Superior temporal gyrus (tissue), 1 donor: ENCODE measurements around the gene NFIA.
"Not testable (repeated sequence)": the region's sequence is repeated elsewhere in the genome, so short reads cannot be mapped to it uniquely, and the experiment has no call there.

ENCODE experiments used
- DNase-seq: peaks from one replicate; pipeline ENCODE4 v3.0.0-alpha.2; 2016; ENCODE audit errors: extremely low spot score

Gene NFIA

DNA sequence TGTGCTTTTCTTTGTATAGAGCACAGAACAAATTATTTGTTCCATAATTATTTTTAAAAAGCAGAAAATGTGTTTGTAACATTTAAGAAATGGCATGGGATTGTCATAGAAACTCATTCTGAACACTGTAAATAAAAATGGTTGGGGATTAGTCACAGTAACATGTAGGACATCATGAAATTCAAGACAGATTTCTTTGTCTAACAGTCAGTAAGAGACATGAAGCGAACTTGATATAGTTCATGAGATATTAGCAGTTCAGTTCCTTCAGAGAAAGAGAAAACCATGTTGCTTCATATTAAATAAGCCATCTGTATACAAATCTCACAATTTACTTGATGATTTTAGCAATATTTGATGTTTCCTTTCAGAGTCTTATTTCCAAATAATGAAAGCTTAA is 19.7 kb downstream of the NFIA start:
- DNase-seq, result peak; percentile 75

DNA sequence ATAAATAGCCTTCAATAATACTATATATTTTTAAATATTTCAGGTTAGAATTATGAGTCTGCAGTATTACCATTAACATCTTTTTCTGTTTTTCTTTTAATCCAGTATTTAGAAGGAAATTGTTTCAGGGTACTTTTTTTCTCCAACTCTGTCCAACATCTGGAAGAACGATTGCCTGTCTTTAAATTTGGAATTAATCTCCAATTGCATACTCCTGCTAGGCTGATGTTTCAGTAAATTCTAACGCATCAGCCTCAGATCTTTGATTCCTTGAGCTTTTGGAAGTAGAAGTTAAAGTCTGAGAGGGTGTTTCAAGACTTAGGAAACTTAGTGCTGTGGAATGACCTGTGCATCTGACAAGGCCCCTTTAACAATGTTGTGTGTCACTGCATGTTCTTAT is 20.3 kb downstream of the NFIA start:
- DNase-seq, result no peak

DNA sequence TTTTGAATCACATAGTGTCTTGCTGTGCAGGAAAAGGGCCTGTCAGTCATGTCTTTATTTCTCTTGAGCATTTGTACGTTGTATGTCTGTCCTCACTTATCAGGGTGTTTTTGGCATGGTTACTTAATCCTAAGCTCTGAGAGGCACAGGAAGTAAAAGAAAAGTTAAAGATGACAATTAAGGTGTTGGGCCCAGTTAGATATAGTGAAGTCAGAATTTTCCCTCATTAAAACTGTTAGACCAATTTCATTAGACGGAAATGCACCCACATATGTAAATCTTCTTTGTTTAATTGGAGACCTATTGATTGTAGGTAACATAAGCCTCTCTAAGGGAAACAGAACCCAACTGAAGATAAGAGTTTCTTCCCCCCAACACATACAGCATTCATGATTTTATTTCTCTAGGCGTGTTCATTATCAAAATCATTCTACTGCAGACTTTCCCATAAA is 21.9 kb downstream of the NFIA start:
- peak; percentile 56 for DNase-seq

DNA sequence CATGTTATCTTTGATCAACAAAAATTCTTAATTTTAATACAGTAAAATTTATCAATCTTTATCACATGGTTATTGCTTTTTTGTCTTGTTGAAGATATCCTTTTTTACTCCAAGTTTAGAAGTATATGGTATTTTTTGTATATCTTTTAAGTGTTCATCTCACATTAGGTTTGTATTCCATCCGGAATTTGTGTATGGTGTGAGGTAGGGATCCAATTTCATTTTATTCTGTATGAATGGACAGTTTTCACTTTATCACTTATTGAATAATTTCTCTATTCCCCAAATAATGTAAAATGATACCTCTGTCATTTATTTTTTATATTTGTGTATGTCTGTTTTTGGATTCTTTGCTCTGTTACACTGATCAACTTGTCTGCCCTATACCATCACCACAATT is 25.3 kb downstream of the NFIA start:
- DNase-seq, result no peak

DNA sequence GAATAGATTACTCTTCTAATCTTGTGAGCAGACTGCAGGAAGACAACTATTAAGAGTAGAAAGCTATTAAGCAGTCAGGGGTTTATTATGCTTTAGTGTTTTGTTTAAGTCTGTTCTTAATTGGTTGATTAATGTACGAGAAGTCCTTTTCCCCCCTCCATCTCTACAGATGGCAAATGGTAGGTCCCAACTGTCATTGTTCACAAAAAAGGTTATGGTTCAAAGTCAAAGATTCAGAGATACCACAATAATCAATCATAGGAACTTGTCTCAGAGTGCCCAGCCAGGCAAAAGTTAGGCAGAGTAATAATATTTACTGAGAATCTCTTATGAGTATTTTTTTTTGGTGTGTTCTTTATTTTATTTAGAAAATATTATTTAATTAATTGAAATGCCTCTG is 26.8 kb downstream of the NFIA start:
- DNase-seq, result no peak

DNA sequence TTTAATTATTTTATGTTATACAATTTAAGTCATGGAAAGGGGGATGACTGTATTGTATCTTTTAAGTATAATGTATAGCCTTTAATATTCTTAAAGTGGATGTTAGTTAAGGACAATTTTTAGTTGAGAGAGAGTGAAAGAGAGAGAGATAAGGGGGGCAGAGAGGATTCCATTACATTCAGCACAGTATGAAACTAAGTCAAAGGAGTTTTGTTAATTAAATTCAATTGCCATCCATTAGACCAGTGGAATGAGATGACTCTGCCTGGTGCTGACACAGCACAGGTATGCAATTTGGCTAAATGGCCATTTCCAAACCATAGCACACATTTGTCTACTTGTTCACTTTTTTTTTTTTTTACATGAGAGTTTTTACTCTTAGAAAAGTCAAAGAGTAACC is 27.5 kb downstream of the NFIA start:
- DNase-seq, result no peak

DNA sequence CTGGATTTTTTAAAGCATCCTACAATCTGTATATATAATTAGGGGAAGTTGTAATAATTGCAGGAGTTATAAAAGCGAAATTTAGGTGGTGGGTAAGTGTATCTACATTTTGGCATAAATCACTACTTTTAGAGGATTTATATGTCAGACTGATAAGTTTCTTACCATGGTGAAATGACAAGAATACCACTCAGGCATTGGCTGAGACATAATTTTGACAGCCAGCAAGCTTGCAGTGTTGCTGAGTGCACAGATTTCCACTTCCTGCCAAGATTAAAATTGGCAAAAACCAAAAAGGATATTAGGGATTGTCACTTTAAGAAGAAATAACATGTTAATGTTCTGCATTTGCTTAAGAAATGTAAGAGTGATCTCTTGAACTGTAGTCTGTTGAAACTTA is 28.2 kb downstream of the NFIA start:
- DNase-seq, result peak; percentile 38

DNA sequence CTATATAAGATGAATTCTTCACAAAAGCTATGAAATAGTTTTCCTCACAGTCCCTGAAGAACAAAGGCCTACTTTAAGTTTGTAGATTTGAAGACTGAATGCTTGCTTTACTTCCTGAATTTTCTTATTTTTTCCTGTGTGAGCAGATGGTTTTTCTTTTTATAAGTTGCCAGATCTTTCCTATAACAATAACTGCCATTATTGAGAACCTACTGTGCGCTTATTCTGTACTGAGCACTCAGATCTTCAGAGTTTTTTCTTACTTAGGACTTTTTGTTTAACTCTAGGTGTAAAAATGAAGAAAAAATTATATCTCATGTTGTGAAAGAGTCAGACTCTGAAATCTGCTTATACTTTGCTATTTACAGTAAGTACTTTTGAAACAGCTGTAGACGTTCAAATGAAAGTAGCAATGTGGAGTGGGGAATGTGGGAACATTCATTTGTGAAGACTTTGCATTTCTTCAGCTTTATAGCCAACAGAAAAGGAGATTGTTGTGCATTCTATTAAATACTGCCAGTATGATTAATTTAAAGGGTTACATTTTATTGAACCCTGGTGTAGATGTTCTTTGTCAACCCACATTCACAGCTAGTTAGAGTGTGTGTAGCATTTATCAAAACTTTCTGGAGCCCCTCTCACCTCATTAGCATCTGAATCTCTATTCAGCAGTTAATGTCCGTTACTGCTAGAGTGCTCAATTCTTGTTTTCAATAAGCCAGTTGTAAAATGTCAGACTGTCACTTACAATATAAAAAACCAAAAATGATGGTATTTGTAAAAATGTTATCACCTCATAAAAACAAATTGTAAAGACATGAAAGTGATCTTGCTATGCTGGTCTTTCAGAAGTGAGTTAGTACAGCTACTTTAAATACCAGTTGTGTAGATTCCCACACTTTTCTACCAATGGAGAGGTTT is 29.0 kb downstream of the NFIA start:
- peak; percentile 33 for DNase-seq

DNA sequence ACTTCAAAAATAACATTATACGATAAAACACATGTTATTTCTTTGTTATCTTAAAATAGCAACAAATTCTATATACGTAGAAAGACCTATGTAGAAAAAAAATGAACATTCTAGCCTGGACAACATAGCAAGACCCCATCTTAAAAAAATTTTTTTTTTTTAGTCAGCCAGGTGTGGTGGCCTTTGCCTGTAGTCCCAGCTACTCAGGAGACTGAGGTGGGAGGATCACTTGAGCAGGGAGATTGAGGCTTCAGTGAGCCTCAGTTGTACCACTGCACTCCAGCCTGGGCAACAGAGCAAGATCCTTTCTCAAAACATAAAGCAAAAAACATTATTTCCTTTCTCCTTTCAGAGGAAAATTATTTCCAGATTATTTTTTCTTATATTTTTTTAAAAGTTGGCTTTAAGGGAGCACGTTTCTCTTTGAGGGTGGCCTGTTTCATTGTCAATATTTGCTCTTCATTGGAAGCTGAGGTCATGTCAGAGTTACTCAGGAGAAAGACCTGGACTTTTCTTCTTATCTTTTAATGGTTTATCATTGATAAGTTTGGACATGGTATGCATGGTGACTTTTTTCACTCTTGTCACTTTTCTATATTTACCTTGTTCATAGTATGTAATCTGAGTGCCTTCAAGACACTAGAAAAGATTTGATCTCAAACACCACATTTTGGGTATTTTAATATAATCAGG is 32.0 kb downstream of the NFIA start:
- DNase-seq, result no peak

DNA sequence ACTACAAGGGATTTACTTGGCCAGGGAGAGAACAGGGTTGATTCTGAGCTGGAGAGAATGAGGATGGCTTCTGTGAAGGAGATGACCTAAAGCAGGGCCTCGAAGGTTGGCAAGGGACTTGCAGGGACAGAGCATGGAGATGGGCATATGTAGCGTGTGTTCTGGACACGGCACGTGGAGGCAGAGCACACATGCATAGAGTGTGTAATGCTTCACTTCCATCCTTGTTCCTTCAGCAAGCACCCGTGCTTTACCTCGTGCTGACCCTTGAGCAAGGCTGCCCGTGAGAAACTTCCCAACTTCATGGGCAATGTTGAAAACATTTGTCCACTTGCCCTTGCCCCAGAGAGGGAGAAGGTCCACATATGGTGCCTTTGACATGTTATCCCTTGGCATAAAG is 33.1 kb downstream of the NFIA start:
- DNase-seq, result no peak

DNA sequence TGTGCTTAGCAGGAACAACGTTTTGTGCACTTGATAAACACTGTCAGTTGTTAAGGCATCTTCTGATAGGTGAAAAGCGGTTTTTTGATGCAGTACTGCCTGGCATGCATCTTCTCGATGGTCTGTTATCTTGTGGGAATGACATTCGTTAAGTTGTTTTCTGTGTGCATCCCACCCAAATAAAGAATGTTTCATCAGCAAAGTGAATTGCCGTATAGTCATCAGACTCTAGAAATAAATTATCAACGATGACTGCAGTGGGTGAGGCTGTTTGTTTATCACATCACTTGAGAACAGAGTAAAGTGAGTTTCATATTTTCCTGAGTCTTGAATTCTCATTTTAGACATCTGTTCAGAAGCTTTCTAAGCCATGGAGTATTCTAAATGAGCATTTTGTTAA is 34.1 kb downstream of the NFIA start:
- peak; percentile 40 for DNase-seq

DNA sequence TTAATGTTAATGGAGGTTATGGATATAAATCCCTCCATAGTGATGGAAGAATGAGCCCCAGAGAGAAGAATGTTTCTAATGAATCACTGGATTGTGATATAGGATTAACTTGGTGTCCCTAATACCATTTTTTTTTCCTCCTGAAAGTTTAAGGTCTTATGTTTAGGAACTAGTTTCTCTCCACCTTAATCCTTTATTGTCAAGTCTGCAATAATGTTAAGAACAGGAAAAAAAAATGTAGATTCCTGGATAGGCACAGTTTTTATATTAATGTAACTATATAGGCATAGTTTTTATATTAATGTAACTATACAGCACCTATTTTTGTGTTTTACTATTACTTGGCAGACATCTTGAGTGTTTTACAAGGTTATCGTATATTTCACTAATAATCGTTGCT is 34.9 kb downstream of the NFIA start:
- no peak for DNase-seq

DNA sequence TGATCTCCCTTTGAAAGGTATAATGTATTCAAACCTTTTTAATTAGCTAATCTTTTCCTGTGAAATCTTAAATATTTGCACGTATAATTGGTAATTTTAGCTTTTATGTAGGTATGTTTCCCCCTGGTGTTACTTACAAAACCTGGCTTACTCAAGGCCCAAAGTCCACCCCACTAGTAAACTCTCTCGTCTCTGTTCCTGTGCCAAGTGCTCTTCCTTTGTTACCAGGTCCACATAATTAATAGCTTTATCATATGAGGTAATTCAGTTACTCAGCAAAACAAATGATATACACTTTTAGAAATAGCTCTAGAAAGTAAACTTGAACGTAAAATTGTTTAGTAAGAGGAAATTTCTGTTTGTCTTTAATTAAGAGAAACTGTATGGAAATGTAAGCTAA is 36.7 kb downstream of the NFIA start:
- peak; percentile 31 for DNase-seq

DNA sequence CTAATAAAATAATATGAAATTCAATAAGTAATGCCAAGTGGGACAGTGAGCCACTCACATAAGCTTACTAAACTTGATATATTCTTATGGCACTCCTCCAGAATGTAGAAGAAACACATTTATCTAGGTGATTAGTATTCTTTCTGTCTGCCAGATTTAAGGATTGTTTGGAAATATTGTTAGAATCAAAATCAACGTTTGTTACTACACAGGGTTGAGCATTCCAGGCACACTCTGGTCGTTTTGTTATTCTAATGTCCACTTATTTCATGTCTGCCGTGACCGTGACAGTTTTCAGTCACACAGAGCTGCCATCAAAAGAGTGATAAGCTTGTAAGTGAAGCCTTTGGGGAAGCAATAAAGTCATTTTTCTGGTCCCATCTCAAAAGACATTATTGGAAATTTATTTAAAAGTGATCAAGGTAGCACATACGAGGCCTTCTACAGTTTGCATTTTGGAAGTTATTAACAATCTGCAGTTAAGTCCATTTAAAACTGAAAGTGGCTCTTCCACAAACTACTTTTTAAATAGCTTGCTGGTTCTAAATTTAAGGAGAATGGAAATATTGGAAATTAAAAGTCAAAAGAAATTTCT is 38.0 kb downstream of the NFIA start:
- peak; percentile 81 for DNase-seq

DNA sequence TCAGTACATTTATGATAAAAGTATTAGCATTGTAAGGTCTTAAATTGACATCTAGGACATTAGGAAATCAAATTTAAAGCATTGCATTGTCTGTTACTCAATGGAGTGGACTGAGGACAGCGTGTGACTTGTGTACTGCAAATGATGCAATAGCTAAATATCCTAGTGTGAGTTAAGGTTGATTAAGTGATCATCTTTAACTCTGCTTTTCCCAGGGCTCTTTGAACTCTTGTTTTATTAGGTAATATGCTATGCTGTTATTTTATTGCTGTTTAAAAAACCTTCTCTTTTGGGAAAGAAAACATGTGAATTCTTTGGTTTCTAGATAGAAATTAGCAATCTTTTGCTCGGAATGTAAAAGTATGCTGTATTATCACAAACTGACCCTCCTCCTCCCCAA is 38.6 kb downstream of the NFIA start:
- peak; percentile 84 for DNase-seq

DNA sequence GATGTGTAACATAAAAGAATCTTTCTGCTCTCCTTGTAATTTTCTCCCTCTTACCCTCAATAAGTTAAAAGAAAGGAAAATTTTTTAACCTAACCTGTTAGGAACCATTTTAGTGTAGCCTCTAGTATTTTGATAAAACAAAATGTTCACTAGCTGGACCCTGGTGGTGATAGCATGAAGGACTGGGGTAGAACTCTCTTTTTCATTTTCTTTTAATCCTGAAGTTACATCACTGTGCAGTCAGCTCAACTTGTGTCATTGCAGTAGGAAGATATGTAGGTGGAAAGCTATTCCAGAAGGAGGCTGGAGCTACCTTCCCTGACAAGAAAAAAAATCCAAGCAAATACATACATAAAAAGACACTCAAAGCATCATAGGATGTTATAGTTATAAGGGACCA is 39.3 kb downstream of the NFIA start:
- DNase-seq, result peak; percentile 72

DNA sequence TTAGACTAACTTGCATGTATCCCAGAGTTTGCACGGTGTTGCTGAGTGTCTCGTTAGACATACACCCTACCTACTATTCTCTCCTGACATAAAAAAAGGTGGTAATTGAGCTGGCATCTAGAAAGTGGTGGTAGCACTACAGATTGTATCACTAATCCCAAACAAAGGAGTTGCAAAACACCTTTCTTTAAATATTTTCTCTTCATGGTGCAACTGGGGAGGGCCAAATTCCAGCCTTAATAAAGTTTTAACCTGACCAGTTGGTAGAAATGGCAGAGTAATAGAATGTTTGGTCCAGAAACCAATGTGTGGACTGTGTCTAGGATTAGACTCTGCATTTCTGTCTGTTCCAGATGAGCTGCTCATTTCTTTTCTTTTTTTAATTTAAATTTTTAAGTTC is 40.0 kb downstream of the NFIA start:
- peak; percentile 75 for DNase-seq

DNA sequence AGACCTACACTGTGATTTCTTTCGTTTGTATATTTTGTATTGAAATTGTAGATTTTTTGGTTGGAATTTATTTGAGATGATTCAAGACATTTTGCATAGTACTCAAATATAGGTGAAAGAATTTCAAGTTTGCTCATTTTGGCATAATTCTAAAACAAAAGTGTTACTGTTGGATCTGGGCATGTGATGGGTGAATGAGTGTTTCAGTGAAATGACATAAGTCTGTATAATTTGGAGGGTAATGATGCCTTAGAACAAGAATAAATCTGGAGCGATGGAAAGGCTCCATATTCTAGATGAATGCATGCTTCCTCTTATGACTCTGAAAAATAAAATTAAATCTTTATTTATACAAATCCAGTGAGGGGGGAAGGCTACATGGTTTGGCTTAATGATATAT is 41.0 kb downstream of the NFIA start:
- peak; percentile 83 for DNase-seq

DNA sequence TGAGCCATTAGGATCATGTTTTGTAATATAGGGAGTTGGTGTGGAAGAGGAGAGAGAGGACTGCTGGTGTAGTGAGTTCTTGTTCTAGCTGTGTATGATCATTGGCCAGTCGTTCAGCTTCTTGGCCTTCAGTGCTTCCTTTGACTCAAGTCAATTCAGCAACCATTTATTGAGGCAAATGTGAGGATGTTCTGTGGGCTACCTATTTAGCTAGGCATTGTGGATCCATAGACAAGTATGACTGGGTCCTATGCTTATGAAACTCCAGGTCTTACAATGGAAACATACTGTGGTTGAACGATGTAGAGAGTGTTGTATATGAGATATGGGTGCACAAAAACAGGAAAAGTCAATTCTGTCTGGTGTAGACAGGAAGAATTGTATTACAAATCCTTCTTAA is 41.7 kb downstream of the NFIA start:
- peak; percentile 71 for DNase-seq

DNA sequence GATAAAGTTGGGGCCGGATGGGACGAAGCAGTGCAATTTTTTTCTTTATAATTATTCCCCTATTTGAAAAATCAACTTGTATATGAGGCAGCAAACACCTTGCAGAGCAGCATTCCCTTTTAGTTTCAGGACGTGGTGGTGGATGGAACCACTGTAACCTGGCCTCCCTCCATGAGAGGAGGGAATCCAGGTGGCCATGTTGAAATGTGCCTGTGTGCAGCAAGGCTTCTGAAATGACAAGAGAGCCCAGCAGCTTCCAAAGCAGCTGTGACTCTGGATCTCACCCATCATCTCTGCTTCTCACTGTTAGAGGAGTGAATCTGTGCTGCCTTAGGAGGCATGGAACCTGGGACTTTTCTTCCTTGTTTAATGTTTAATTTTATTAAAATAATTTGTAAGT is 42.3 kb downstream of the NFIA start:
- no peak for DNase-seq

DNA sequence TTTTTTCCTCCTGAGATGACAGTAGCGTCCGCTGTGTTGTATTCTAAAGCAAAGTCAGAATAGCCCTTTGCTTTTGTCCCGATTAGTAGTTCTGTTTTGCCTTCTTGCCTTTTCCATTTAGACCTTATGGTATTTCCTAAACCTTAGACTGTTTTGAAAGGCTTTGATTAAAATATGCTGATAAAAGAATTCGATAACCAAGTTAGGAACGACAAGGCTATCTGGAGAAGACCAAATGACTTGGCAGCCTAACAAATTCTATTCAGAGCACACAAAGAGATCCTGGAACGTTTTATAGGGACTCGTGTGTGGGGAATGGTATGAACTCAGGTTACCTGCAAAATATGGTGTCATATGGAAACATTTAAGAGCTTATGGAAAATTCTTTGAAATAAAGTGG is 42.9 kb downstream of the NFIA start:
- peak; percentile 79 for DNase-seq

DNA sequence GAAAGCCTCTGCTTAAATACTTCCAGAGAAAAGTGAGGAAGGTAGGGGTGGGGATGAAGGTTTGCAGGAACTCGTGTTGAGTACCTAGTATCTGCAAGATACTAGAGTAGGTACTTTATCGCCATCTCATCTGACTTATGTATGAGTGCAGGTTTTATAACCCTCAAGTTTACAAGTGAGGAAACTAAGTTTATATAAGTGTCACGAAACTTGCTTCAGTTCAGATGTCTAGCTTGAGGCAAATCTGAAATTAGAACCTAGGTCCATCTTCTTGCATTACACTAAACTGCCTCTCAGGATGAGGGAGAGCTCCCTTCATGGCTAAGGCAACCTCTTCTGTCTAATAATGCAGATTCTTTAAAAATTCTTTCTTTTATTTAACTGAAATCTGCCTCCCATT is 43.5 kb downstream of the NFIA start:
- DNase-seq, result peak; percentile 40

DNA sequence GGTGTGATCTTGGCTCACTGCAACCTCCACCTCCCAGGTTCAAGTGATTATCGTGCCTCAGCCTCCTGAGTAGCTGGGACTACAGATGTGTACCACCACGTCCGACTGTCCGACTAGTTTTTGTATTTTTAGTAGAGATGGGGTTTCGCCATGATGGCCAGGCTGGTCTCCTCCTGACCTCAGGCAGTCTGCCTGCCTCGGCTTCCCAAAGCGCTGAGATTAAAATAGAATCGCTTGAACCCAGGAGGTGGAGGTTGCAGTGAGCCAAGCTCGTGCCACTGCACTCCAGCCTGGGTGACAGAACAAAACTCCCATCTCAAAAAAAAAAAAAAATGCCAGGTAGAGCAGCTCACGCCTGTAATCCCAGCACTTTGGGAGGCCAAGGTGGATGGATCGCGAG is 44.5 kb downstream of the NFIA start:
- DNase-seq, result not testable (repeated sequence)
